ENCODE measurements around the gene SRGAP3.
A peak's percentile ranks its signal among the peaks of the same experiment; 100 is the strongest.

DNA sequence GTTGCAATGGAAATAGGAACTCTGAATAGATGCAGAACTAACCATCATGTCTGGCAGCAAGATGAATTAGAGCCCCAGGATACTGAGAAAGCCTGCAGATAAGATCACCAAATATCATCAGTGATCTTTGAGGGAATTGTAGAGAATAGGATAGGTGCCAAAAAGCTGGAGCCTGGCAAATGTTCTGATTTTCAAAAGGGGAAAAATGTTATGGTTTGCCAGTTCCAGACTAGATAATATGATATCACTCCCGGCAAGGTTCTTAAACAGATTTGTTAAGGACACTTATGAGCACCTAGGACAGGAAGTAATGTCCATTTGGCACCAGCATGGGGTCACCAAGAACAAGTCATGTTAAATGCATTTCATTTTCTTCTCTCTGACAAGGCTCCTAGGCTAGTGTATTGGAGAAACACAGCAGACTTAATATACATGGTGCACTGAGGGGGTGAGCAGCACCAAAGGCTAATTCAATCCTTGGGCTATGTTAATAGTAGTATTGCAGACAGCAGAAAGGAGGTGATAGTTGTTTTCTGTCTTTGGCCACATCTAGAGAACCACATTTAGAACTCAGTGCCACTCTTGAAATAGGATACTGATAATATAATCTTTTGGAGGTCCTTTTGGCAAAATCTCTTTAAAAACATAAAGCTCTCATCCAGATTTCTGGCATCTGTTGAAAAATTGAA is 4.8 kb downstream of the SRGAP3 start:
- no peak for TF ChIP-seq ESRRG (CRISPR knock-in tag; IDR thresholded peaks at IDR 0.05)
- TF ChIP-seq BACH2 (CRISPR knock-in tag; IDR thresholded peaks at IDR 0.05; ENCODE audit: borderline replicate concordance): no peak
- TF ChIP-seq RARB (CRISPR knock-in tag; IDR thresholded peaks at IDR 0.05): no peak
- TF ChIP-seq TOX (CRISPR knock-in tag; IDR thresholded peaks at IDR 0.05; ENCODE audit: borderline replicate concordance): no peak
- TF ChIP-seq ISL1 (CRISPR knock-in tag; IDR thresholded peaks at IDR 0.05): peak; percentile 84
